ENCODE data around the gene AHCYL2.

- peak; percentile 78 to 93 (median 85) for TF ChIP-seq CTCF (IDR thresholded peaks at IDR 0.05)
- no peak for TF ChIP-seq POLR2A (IDR thresholded peaks at IDR 0.05)
Measured at GRCh38 chr7:129210256-129210988, 14.4 kb upstream of the AHCYL2 start.
